Right lobe of liver (tissue), 6 donors: ENCODE measurements around the gene EMID1. TPM values are rescaled to one million over a fixed set of nuclear protein-coding genes. Genes with fewer than 3 reads are reported as not detected.

ENCODE experiments used
- ATAC-seq, 4 donors: fragments of 200-7000 bp; cut with Tn5 transposase; one replicate each; pipeline ENCODE4 v1.9.1; 2020; ENCODE audit warnings: mild to moderate bottlenecking in 4 of 4, moderate library complexity in 4 of 4
- DNase-seq, 3 donors: peaks; one replicate each; pipeline ENCODE4 v3.0.0-alpha.2; 2020
- H3K27ac ChIP-seq, 3 donors: fragments of 200-600 bp; one replicate each; pipeline ENCODE4 v1.8.0; 2022
- H3K27me3 ChIP-seq, 2 donors: fragments of 200-600 bp; one replicate each; pipeline ENCODE4 v1.8.0; 2022
- H3K36me3 ChIP-seq, 4 donors: fragments of 200-600 bp; sonication (generic) in 1 of 4; one replicate each; pipeline versions ENCODE4 v1.5.1 to v1.8.0; 2017 to 2022; ENCODE audit warnings: control low read depth in 1 of 4
- H3K4me1 ChIP-seq, 4 donors: fragments of 200-600 bp; sonication (generic) in 1 of 4; one replicate each; pipeline versions ENCODE4 v1.5.1 to v1.8.0; 2017 to 2022; ENCODE audit warnings: control low read depth in 1 of 4
- H3K4me3 ChIP-seq, 3 donors: fragments of 200-600 bp; one replicate each; pipeline ENCODE4 v1.8.0; 2022
- H3K9me3 ChIP-seq, 4 donors: fragments of 200-600 bp; sonication (generic) in 1 of 4; one replicate each; pipeline versions ENCODE4 v1.5.1 to v1.8.0; 2017 to 2022; ENCODE audit warnings: control low read depth in 1 of 4
- POLR2A ChIP-seq: fragments of 450-650 bp; IDR thresholded peaks from one replicate; pipeline ENCODE4 v1.6.1; 2017; ENCODE audit warnings: antibody characterized with exemption, mild to moderate bottlenecking
- WGBS: methylation state at CpG from one replicate; pipeline ENCODE4 v1.1.6; 2018; ENCODE audit warnings: low coverage, low lambda C conversion rate; ENCODE audit not compliant: insufficient coverage; ENCODE audit errors: missing lambda C conversion rate; 5-methylcytosine and 5-hydroxymethylcytosine counted together
- intact Hi-C, 2 donors: fragments of 100-400 bp; cut with DNase I; formaldehyde crosslinking; loops; one replicate each; pipeline versions ENCODE4 v1.11.2 to v1.14.1; 2022
- total RNA-seq, 6 experiments: library from RNA; depleted of rRNA in 2 of 6; stranded (reverse); fragments of >200 nt in 2 of 6; fragmentation: NEBNext Ultra II Directional in 3 of 6; extraction: Animal tissue kit (Norgen Biotek cat#: 25700) in 3 of 6; gene quantifications; one replicate each; pipeline versions ENCODE4 v1.1.0 to v1.2.4, GENCODE V29; 2016 to 2023
- TF ChIP-seq, protein P1 (sequence below), 4 donors: fragments of 200-600 bp in 3 of 4; fragments of 450-650 bp in 1 of 4; IDR thresholded peaks; one replicate each; pipeline versions ENCODE4 v1.5.1 to v1.8.0; 2016 to 2022; ENCODE audit warnings: antibody characterized with exemption in 4 of 4, mild to moderate bottlenecking in 2 of 4
- donor health status: DM: no; HTN: yes; CAD: no.
- donor health status: DM: no; HTN: no; CAD: no.
- donor health status: DM: no; HTN: no; CAD: no.
- donor health status: DM: no; HTN: yes; CAD: no.
- donor health status: DM: no; HTN: yes; CAD: no.

Gene EMID1
- total RNA-seq, 6 experiments from 2014 or later: 1.1 to 2.7 (median 1.5) TPM

DNA sequence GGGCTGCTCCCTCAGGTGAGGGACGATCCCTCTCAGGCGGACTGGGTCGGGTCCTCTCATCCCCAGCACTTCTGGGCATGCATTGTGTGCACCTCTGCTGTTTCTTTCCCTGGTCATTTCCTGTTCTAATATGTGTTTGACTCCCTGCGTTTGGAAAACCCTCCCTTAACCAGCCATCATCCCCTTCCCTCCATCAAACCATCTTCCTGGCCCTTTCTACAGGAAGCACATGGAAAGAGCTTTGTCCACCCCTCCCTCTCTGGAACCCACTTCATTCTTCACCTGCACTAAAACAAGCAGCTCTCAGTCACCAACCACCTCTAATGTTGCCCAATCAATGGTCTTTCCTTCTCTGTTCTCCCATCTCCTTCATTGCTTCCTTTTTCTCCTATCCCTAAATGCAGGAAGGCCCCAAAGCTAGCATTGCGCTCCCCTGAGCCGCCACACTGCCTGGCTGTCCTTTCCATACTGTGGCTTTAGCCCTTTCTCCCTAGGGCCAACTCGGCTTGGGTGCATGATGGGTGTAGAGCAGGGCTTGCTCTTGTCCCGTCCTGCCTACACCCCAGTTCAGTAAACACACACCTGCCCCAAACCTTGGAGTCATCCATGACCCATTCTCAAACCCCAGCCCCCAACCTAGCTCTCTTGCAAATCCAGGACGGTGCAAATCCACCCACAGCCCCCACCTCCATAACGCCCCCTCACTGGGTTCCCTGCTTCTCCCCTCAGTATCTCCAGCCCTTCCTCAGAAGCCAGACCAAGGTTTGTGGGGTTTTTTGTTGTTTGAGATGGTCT lies 95.3 kb downstream of the EMID1 start:
- Histone ChIP-seq H3K27me3 (no peaks in the 10 kb centered on the region), H3K9me3 (no peaks in the 10 kb centered on the region), H3K27ac (no peak overlapping the region), H3K36me3 (peaks cover 19 to 51% (median 35%) of the 10 kb centered on the region in 4 donors), H3K4me1 (peaks cover 0 to 20% (median 5%) of the 10 kb centered on the region in 4 donors), H3K4me3 (no peak overlapping the region)
- WGBS: 73% methylated on average over 7 of the region's 10 CpGs
- TF ChIP-seq, protein P1, sequence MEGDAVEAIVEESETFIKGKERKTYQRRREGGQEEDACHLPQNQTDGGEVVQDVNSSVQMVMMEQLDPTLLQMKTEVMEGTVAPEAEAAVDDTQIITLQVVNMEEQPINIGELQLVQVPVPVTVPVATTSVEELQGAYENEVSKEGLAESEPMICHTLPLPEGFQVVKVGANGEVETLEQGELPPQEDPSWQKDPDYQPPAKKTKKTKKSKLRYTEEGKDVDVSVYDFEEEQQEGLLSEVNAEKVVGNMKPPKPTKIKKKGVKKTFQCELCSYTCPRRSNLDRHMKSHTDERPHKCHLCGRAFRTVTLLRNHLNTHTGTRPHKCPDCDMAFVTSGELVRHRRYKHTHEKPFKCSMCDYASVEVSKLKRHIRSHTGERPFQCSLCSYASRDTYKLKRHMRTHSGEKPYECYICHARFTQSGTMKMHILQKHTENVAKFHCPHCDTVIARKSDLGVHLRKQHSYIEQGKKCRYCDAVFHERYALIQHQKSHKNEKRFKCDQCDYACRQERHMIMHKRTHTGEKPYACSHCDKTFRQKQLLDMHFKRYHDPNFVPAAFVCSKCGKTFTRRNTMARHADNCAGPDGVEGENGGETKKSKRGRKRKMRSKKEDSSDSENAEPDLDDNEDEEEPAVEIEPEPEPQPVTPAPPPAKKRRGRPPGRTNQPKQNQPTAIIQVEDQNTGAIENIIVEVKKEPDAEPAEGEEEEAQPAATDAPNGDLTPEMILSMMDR (IDR thresholded peaks at IDR 0.05): no peak
- TF ChIP-seq POLR2A: no peak
- intact Hi-C loops: loop anchor here (5.0 to 10.0 kb wide), 2 partner anchors 54 to 56 kb away; no protein-coding TSS in a partner anchor
- DNase-seq (peak in 1 of 3 donors; percentile 37), ATAC-seq (no peak)

DNA sequence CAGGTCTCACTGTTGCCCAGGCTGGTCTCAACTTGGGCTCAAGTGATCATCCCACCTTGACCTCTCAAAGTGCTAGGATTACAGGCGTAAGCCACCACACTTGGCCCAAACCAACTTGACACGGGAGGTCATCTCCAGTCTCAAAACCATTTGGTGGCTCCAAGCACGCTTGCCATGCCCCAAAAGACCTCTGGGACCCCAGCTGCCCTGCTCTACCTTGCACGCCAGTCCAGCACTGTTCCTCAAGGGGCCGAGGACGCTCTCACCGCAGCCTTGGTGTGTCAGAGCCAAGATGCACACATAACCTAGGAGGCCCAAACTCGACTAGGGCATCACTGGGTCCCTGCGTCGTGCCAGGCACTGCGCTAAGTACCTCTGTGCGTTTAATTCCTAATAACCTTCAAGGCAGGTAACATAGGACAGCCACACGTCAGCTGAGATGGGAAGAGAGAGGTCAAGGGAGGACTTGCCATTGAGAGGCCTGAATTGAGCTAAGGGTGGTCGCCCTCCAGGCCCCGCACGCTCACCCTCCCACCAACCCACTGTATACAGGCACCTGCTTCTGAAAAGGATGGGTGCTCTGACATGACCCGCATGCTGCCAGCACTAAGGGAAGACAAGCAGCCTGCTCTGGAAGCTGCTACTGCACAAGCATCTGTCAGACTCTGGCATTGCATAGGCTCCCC lies 96.2 kb downstream of the EMID1 start:
- peaks cover 0 to 20% (median 7%) of the 10 kb centered on the region in 4 donors for H3K4me1 ChIP-seq
- peaks cover 12 to 43% (median 27%) of the 10 kb centered on the region in 4 donors for H3K36me3 ChIP-seq
- H3K4me3 ChIP-seq: no peak overlapping the region
- no peak for DNase-seq
- TF ChIP-seq, protein P1 (IDR thresholded peaks at IDR 0.05): no peak
- no peak for TF ChIP-seq POLR2A
- intact Hi-C loops: loop anchor here (5.0 to 10.0 kb wide), 2 partner anchors 53 to 55 kb away; no protein-coding TSS in a partner anchor
- WGBS: 60% methylated on average over 1 of the region's 17 CpGs
- H3K9me3 ChIP-seq: no peaks in the 10 kb centered on the region
- H3K27me3 ChIP-seq: no peaks in the 10 kb centered on the region
- H3K27ac ChIP-seq: peak overlapping the region in 1 of 3 donors; percentile 77
- no peak for ATAC-seq

DNA sequence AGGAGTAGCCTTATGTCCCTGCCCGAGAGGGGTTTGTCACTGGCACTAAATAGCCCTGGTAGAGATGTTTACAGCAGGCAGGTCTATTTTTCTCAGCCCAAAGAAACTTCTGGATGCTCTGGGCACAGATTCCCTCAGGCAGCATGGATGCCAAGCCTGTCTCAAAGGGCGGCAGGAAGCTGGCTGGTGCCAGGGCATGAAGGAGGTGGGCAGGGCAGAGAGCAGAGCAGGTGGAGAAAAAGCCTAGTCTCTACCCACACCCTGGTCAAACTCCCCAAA lies 96.6 kb downstream of the EMID1 start:
- Histone ChIP-seq H3K9me3 (no peaks in the 10 kb centered on the region), H3K4me1 (peaks cover 0 to 20% (median 7%) of the 10 kb centered on the region in 4 donors), H3K27ac (peak overlapping the region in 2 of 3 donors; percentile 26 to 77), H3K36me3 (peaks cover 7 to 38% (median 22%) of the 10 kb centered on the region in 4 donors), H3K27me3 (no peaks in the 10 kb centered on the region), H3K4me3 (no peak overlapping the region)
- 33% methylated on average over 1 of the region's 2 CpGs for WGBS
- TF ChIP-seq POLR2A: no peak
- TF ChIP-seq, protein P1 (IDR thresholded peaks at IDR 0.05): no peak
- DNase-seq (peak in 1 of 3 donors; percentile 59), ATAC-seq (peak; percentile 1 to 35 (median 4))
- intact Hi-C loops: loop anchor here (5.0 to 10.0 kb wide), 2 partner anchors 52 to 55 kb away; no protein-coding TSS in a partner anchor

DNA sequence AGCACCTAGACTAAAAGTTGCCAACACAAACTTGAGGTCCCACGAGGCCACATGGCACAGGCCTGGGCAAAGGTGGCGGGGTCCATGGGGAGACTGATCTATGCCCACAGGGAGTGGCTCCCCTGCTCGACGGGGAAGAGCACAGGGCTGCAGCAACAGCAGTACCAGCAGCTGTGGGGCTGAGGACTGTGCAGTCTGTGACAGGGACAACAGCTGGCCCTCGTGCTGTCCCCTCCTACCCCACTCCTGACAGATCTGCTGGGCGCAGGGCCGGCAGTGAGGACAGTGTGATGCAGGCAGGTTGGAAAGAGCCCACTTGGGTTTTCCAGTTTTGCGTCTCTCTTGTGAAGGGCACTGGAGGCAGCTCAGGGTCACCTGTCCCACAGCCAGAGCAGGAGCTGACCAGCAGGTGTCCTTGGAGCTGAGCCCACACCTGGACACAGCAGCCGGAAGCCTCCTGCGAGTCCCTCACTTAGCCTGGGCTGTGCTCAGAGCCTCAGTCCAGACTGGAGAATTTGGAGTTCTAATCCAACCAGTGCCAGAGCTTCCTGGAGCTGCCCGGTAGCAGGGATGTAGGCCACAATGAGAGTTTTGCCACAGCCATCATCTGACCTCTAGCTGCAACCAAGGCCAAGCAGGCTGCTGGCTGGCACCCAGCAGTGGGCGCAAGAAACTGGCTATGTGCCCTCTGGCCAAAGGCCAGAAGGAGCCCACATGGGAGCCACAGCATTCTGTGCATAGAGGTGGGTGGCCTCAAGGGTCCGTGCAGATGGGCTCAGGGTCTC lies 97.2 kb downstream of the EMID1 start:
- DNase-seq (peak; percentile 68 to 83 (median 81)), ATAC-seq (peak; percentile 37 to 58 (median 47))
- intact Hi-C loops: loop anchor here (5.0 to 10.0 kb wide), 2 partner anchors 52 to 54 kb away; no protein-coding TSS in a partner anchor
- H3K27me3 ChIP-seq: no peaks in the 10 kb centered on the region
- 6% methylated on average over 3 of the region's 13 CpGs for WGBS
- H3K27ac ChIP-seq: peak overlapping the region in 2 of 3 donors; percentile 26 to 77
- no peaks in the 10 kb centered on the region for H3K9me3 ChIP-seq
- TF ChIP-seq POLR2A: no peak
- TF ChIP-seq, protein P1 (IDR thresholded peaks at IDR 0.05): peak in 2 of 4 donors; percentile 10 to 12
- peaks cover 0 to 20% (median 7%) of the 10 kb centered on the region in 4 donors for H3K4me1 ChIP-seq
- H3K4me3 ChIP-seq: no peak overlapping the region
- peaks cover 2 to 32% (median 18%) of the 10 kb centered on the region in 4 donors for H3K36me3 ChIP-seq
